Activated T-cell treated with anti-CD3 and anti-CD28 coated beads, Interleukin-2, amount 50 U/mL, for 72 hours (primary cell): ENCODE measurements around the gene PPIE. TPM values are rescaled to one million over a fixed set of nuclear protein-coding genes. Genes with fewer than 3 reads are reported as not detected.
"Not testable (repeated sequence)": the region's sequence is repeated elsewhere in the genome, so short reads cannot be mapped to it uniquely, and the experiment has no call there.

ENCODE experiments used
- ATAC-seq, 2 donors: fragments of 150-1000 bp; cut with Tn5 transposase; replicated peaks in 1 of 2; 2 replicates each; pipeline ENCODE4 v1.10.0; 2021; ENCODE audit warnings: moderate library complexity in 2 of 2, mild to moderate bottlenecking in 1 of 2
- DNase-seq, 2 donors: peaks; one replicate each; pipeline ENCODE4 v3.0.0; 2021 to 2022; ENCODE audit warnings: mixed read lengths in 1 of 2
- H3K27ac Mint-ChIP-seq: one replicate; pipeline ENCODE4 v1.8.0; 2022; ENCODE audit warnings: mild to moderate bottlenecking, moderate library complexity, mixed read lengths
- H3K27me3 Mint-ChIP-seq: one replicate; pipeline ENCODE4 v1.8.0; 2022; ENCODE audit warnings: low read depth, mixed read lengths
- H3K36me3 Mint-ChIP-seq, 2 donors: one replicate each; pipeline ENCODE4 v1.8.0; 2022; ENCODE audit warnings: mixed read lengths in 2 of 2, mild to moderate bottlenecking in 1 of 2; ENCODE audit not compliant: insufficient read depth in 2 of 2
- H3K4me1 Mint-ChIP-seq: one replicate; pipeline ENCODE4 v1.8.0; 2022; ENCODE audit warnings: low read depth, mixed read lengths
- H3K4me3 Mint-ChIP-seq, 2 donors: one replicate each; pipeline ENCODE4 v1.8.0; 2022; ENCODE audit warnings: mild to moderate bottlenecking in 2 of 2, mixed read lengths in 2 of 2, moderate library complexity in 2 of 2
- H3K9me3 Mint-ChIP-seq, 2 donors: one replicate each; pipeline ENCODE4 v1.8.0; 2022; ENCODE audit warnings: mixed read lengths in 2 of 2
- total RNA-seq, 2 donors: library from RNA; stranded (reverse); gene quantifications; one replicate each; pipeline ENCODE4 v1.2.3, GENCODE V29; 2022

Gene PPIE
- total RNA-seq, 2 donors from 2014 or later: 47.3 to 54.6 TPM

GRCh38 chr1:39769502-39769901, 30.8 kb downstream of the PPIE start:
- H3K4me3 Mint-ChIP-seq, H3K4me1 Mint-ChIP-seq, H3K27ac Mint-ChIP-seq, H3K27me3 Mint-ChIP-seq, H3K9me3 Mint-ChIP-seq, ATAC-seq, H3K36me3 Mint-ChIP-seq, DNase-seq: not testable (repeated sequence)

GRCh38 chr1:39770100-39771021, 31.7 kb downstream of the PPIE start:
- not testable (repeated sequence) for H3K27me3 Mint-ChIP-seq, H3K27ac Mint-ChIP-seq, H3K9me3 Mint-ChIP-seq, H3K4me1 Mint-ChIP-seq, H3K36me3 Mint-ChIP-seq
- peak overlapping the region; percentile 77 to 81 for H3K4me3 Mint-ChIP-seq
- DNase-seq: peak; percentile 35 to 43
- peak; percentile 41 to 55 for ATAC-seq

- not testable (repeated sequence) for H3K27ac Mint-ChIP-seq, H3K27me3 Mint-ChIP-seq, H3K9me3 Mint-ChIP-seq, H3K36me3 Mint-ChIP-seq, H3K4me1 Mint-ChIP-seq
- DNase-seq (peak; percentile 13 to 32), ATAC-seq (peak; percentile 61 to 77)
- peak within 1 kb of the TSS; percentile 77 to 81 for H3K4me3 Mint-ChIP-seq
Measured at GRCh38 chr1:39771022-39771532, 32.4 kb downstream of the PPIE start, which contains the start of gene OXCT2. TSS of gene OXCT2 (minus strand) at chr1:39771348. CDS start at chr1:39771255, 93 bp downstream.

GRCh38 chr1:39773369-39773979, 34.8 kb downstream of the PPIE start:
- not testable (repeated sequence) for DNase-seq, H3K27me3 Mint-ChIP-seq, H3K27ac Mint-ChIP-seq, H3K4me1 Mint-ChIP-seq, H3K36me3 Mint-ChIP-seq, H3K4me3 Mint-ChIP-seq, H3K9me3 Mint-ChIP-seq
- peak; percentile 60 to 72 for ATAC-seq

GRCh38 chr1:39775141-39775540, 36.5 kb downstream of the PPIE start:
- not testable (repeated sequence) for ATAC-seq, DNase-seq, H3K27ac Mint-ChIP-seq, H3K9me3 Mint-ChIP-seq, H3K36me3 Mint-ChIP-seq, H3K4me1 Mint-ChIP-seq, H3K27me3 Mint-ChIP-seq, H3K4me3 Mint-ChIP-seq

- not testable (repeated sequence) for H3K4me1 Mint-ChIP-seq, H3K4me3 Mint-ChIP-seq, H3K36me3 Mint-ChIP-seq, DNase-seq, H3K27ac Mint-ChIP-seq, H3K9me3 Mint-ChIP-seq, ATAC-seq, H3K27me3 Mint-ChIP-seq
Measured at GRCh38 chr1:39775676-39776399, 37.2 kb downstream of the PPIE start.

GRCh38 chr1:39776400-39776713, 37.7 kb downstream of the PPIE start:
- H3K4me1 Mint-ChIP-seq: no peaks in the 10 kb centered on the region
- H3K27ac Mint-ChIP-seq: no peak overlapping the region
- ATAC-seq: no peak
- H3K9me3 Mint-ChIP-seq: no peaks in the 10 kb centered on the region
- no peaks in the 10 kb centered on the region for H3K36me3 Mint-ChIP-seq
- no peak for DNase-seq
- no peaks in the 10 kb centered on the region for H3K27me3 Mint-ChIP-seq
- H3K4me3 Mint-ChIP-seq: no peak overlapping the region

- H3K27me3 Mint-ChIP-seq: no peaks in the 10 kb centered on the region
- no peaks in the 10 kb centered on the region for H3K4me1 Mint-ChIP-seq
- no peaks in the 10 kb centered on the region for H3K36me3 Mint-ChIP-seq
- no peaks in the 10 kb centered on the region for H3K9me3 Mint-ChIP-seq
- H3K4me3 Mint-ChIP-seq: no peak overlapping the region
- DNase-seq (no peak), ATAC-seq (no peak)
- no peak overlapping the region for H3K27ac Mint-ChIP-seq
Measured at GRCh38 chr1:39776886-39777285, 38.2 kb downstream of the PPIE start.

- H3K4me3 Mint-ChIP-seq: no peak overlapping the region
- ATAC-seq (no peak), DNase-seq (no peak)
- H3K27ac Mint-ChIP-seq: no peak overlapping the region
- no peaks in the 10 kb centered on the region for H3K4me1 Mint-ChIP-seq
- H3K27me3 Mint-ChIP-seq: no peaks in the 10 kb centered on the region
- no peaks in the 10 kb centered on the region for H3K36me3 Mint-ChIP-seq
- H3K9me3 Mint-ChIP-seq: no peaks in the 10 kb centered on the region
Measured at GRCh38 chr1:39777306-39777705, 38.6 kb downstream of the PPIE start.

GRCh38 chr1:39777896-39778295, 39.2 kb downstream of the PPIE start:
- not testable (repeated sequence) for DNase-seq, H3K36me3 Mint-ChIP-seq, H3K27me3 Mint-ChIP-seq, ATAC-seq, H3K27ac Mint-ChIP-seq, H3K4me1 Mint-ChIP-seq, H3K9me3 Mint-ChIP-seq, H3K4me3 Mint-ChIP-seq

- not testable (repeated sequence) for DNase-seq, H3K27ac Mint-ChIP-seq, H3K27me3 Mint-ChIP-seq, H3K36me3 Mint-ChIP-seq, H3K4me3 Mint-ChIP-seq, ATAC-seq, H3K4me1 Mint-ChIP-seq, H3K9me3 Mint-ChIP-seq
Measured at GRCh38 chr1:39778463-39779099, 39.9 kb downstream of the PPIE start.

GRCh38 chr1:39779137-39779536, 40.5 kb downstream of the PPIE start:
- Mint-ChIP-seq H3K27me3 (no peaks in the 10 kb centered on the region), H3K9me3 (no peaks in the 10 kb centered on the region), H3K4me3 (no peak overlapping the region), H3K36me3 (no peaks in the 10 kb centered on the region), H3K27ac (no peak overlapping the region), H3K4me1 (no peaks in the 10 kb centered on the region)
- no peak for ATAC-seq
- no peak for DNase-seq

GRCh38 chr1:39779821-39780220, 41.1 kb downstream of the PPIE start:
- Mint-ChIP-seq H3K9me3 (no peaks in the 10 kb centered on the region), H3K36me3 (no peaks in the 10 kb centered on the region), H3K27me3 (no peaks in the 10 kb centered on the region), H3K27ac (no peak overlapping the region), H3K4me1 (no peaks in the 10 kb centered on the region), H3K4me3 (no peak overlapping the region)
- DNase-seq (no peak), ATAC-seq (no peak)
